Testis (tissue), 3 donors: ENCODE measurements around the gene MRM1. TPM values are rescaled to one million over a fixed set of nuclear protein-coding genes. Genes with fewer than 3 reads are reported as not detected.
A peak's percentile ranks its signal among the peaks of the same experiment; 100 is the strongest.

Source experiments
- DNase-seq: peaks from one replicate; pipeline ENCODE4 v3.0.0-alpha.2; 2019
- H3K27ac ChIP-seq, 2 donors: fragments of 200-600 bp; sonication (generic); one replicate each; pipeline ENCODE4 v1.5.1; 2019
- H3K27me3 ChIP-seq: fragments of 200-600 bp; sonication (generic); one replicate; pipeline ENCODE4 v1.5.1; 2019
- H3K36me3 ChIP-seq: fragments of 200-600 bp; sonication (generic); one replicate; pipeline ENCODE4 v1.5.1; 2017; ENCODE audit warnings: low read depth; ENCODE audit errors: missing control alignments
- H3K4me1 ChIP-seq: fragments of 200-600 bp; sonication (generic); one replicate; pipeline ENCODE4 v1.5.1; 2019
- H3K4me3 ChIP-seq, 2 donors: fragments of 200-600 bp; sonication (generic); one replicate each; pipeline ENCODE4 v1.5.1; 2017 to 2019
- H3K9me3 ChIP-seq: fragments of 200-600 bp; sonication (generic); one replicate; pipeline ENCODE4 v1.5.1; 2017
- POLR2A ChIP-seq: fragments of 450-650 bp; IDR thresholded peaks from one replicate; pipeline ENCODE4 v1.6.1; 2017; ENCODE audit warnings: antibody characterized with exemption, mild to moderate bottlenecking, moderate library complexity
- WGBS, 2 donors: methylation state at CpG; one replicate each; pipeline ENCODE4 v1.1.5; 2018; 5-methylcytosine and 5-hydroxymethylcytosine counted together
- intact Hi-C: fragments of 100-400 bp; cut with DNase I; formaldehyde crosslinking; loops from one replicate; pipeline ENCODE4 v1.15.1; 2023; ENCODE audit warnings: low total_unique reads
- polyA plus RNA-seq: library from polyadenylated mRNA; stranded (reverse); fragments of 350-450 nt; fragmentation: Illumina TruSeq; extraction: RNeasy Lipid Tissue Mini Kit (QIAGEN cat#74804); gene quantifications from one replicate; pipeline ENCODE4 v1.2.3, GENCODE V29; 2014; ENCODE audit warnings: low read depth, low replicate concordance; ENCODE audit not compliant: insufficient read depth
- total RNA-seq, 2 donors: library from RNA; depleted of rRNA; stranded (reverse); fragments of >200 nt; gene quantifications; one replicate each; pipeline ENCODE4 v1.2.3, GENCODE V29; 2016
- TF ChIP-seq, protein P1 (sequence below), 3 experiments: fragments of 450-650 bp in 2 of 3; fragments of 200-600 bp in 1 of 3; sonication (generic) in 1 of 3; IDR thresholded peaks; one replicate each; pipeline ENCODE4 v1.5.1; 2016 to 2019; ENCODE audit warnings: antibody characterized with exemption in 3 of 3, mild to moderate bottlenecking in 2 of 3, moderate library complexity in 1 of 3

MRM1 gene
- total and polyA plus RNA-seq, 3 donors from 2014 or later, result 4.4 to 8.1 (median 7.6) TPM

DNA sequence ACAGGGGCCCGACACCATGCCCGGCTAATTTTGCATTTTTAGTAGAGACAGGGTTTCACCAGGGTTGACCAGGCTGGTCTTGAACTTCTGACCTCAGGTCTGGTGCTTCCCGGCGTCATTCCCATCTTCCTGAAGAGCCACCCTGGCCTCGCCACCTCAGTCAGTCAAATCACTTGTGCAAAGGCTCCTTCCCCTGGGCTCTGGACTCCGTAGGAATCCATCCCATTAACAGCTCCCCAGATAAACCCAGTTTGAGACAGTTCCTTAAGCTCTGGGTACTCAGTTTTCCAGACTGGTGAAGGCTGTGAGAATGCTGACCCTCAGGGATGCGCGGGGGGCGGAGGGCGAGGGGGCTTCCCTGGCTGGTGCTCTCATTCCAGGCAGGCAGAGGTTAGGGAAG, 39.5 kb downstream of the MRM1 start:
- Histone ChIP-seq H3K4me3 (no peak overlapping the region), H3K4me1 (peaks cover 5% of the 10 kb centered on the region), H3K27ac (no peak overlapping the region), H3K27me3 (no peaks in the 10 kb centered on the region), H3K36me3 (no peaks in the 10 kb centered on the region), H3K9me3 (no peaks in the 10 kb centered on the region)
- 42 to 54% methylated on average over 10 of the region's 10 CpGs for WGBS, 2 donors
- TF ChIP-seq POLR2A, result no peak
- TF ChIP-seq, protein P1, sequence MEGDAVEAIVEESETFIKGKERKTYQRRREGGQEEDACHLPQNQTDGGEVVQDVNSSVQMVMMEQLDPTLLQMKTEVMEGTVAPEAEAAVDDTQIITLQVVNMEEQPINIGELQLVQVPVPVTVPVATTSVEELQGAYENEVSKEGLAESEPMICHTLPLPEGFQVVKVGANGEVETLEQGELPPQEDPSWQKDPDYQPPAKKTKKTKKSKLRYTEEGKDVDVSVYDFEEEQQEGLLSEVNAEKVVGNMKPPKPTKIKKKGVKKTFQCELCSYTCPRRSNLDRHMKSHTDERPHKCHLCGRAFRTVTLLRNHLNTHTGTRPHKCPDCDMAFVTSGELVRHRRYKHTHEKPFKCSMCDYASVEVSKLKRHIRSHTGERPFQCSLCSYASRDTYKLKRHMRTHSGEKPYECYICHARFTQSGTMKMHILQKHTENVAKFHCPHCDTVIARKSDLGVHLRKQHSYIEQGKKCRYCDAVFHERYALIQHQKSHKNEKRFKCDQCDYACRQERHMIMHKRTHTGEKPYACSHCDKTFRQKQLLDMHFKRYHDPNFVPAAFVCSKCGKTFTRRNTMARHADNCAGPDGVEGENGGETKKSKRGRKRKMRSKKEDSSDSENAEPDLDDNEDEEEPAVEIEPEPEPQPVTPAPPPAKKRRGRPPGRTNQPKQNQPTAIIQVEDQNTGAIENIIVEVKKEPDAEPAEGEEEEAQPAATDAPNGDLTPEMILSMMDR (IDR thresholded peaks at IDR 0.05), result no peak
- DNase-seq, result no peak
- intact Hi-C loops, result no loop called here

DNA sequence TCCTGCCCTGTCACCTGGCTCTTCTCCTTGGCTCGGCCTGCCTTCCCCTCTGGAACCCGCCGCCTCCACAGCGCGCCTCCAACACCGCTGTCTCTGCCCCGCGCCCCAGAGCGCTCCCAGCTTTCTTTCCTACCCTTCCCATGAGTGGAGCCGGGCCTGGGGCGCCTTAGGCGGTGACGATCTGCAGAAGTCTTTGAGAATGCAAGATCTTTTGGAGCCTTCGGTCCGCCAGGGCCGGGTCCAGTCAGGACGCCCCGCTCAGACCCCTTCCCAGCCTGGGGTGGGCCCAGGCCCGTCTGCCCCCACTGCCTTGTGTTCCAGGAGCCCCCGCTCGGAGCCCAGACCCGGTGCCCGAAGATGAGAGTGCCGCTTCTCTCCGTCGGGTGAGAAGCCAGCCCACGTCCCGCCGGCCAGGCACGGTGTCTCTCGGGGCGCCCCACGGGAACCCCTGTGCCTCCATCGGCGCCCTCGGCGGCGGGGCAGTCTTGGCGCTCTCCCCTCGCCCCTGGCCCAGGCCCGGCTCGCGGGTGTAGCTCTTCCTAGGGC, 40.0 kb downstream of the MRM1 start:
- no peak for DNase-seq
- H3K27ac ChIP-seq, result no peak overlapping the region
- peaks cover 5% of the 10 kb centered on the region for H3K4me1 ChIP-seq
- no peak for TF ChIP-seq POLR2A
- 2% methylated on average over 23 to 41 of the region's 43 CpGs for WGBS, 2 donors
- H3K36me3 ChIP-seq, result no peaks in the 10 kb centered on the region
- intact Hi-C loops, result no loop called here
- peak overlapping the region; percentile 37 for H3K4me3 ChIP-seq
- H3K27me3 ChIP-seq, result no peaks in the 10 kb centered on the region
- H3K9me3 ChIP-seq, result no peaks in the 10 kb centered on the region

DNA sequence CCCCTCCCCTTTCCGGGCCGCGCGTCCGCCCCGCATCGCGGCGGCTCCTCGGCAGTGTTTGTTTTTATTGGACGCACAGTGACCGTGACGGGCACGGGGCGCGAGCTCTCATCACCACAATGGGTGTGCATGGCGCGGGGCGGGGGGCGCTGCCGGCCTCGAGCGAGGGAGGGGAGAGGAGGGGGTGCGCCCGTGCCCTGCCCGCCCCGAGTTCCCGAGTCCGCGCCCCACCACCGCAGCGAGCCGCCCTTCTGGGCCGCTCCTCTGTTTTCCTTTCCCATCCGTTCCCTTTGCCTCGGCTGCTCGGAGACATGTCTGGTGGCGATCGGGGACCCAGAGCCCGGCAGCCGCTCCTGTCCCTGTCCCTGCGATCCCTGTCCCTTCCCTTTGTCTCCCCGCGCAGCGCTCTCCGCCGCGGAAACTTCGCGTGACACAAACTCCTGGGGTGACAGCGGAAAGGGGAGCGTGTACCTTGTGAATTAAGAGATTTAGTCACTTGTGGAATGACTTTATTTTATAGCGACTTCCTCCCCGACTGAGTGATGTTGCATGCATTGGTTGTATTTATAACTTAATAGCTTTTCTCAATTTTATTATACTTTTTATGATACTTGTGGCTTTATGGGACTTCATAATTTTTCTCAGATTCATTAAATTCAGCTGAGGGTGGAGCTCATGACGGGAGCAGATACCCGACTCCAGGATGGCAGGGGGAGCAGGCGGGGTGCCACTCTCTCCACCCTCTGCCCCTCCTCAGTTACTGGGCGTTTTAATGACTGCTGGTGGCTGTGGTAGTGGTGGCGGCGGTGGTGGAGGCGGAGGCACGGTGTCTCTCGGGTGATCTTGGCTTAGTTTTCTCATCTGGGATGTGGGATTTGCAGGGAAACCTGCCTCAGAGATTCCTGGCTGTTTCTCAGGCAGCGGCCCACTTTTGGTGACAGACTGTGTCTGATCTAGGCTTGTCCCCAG, 40.8 kb downstream of the MRM1 start:
- DNase-seq, result no peak
- intact Hi-C loops, result no loop called here
- Histone ChIP-seq H3K4me1 (peaks cover 5% of the 10 kb centered on the region), H3K27me3 (no peaks in the 10 kb centered on the region), H3K27ac (no peak overlapping the region), H3K36me3 (no peaks in the 10 kb centered on the region), H3K9me3 (no peaks in the 10 kb centered on the region), H3K4me3 (peak overlapping the region; percentile 37)
- TF ChIP-seq, protein P1 (IDR thresholded peaks at IDR 0.05), result no peak
- no peak for TF ChIP-seq POLR2A
- 8 to 10% methylated on average over 35 to 64 of the region's 64 CpGs for WGBS, 2 donors

DNA sequence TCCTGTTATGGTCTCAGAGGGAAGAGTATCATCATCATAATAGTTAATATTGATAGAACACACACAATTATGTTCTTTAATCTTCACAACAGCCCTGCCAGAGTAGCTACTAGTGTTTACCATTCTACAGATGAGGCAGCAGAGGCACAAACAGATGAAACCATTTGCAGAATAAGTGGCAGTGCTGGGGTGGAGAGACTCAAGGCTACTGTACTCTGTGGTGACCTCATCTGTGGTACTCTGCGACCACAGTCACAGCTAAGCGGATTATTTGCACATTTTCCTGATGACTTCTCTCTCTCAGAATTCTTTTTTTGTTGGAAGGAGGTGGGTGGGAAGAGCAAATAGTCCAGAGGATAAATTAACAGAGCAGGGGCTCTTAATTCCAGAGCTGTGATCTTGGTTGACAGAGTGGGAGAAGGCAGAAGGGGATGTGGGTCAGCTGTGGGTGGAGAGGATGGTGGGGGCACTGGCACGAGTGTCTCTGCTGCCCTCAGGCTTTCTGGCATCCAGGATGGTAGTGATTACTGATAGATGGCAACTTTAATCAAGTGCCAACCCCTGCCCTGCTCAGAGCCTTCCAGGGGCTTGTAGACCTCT, 41.8 kb downstream of the MRM1 start:
- Histone ChIP-seq H3K27ac (no peak overlapping the region), H3K27me3 (no peaks in the 10 kb centered on the region), H3K4me1 (peaks cover 5% of the 10 kb centered on the region), H3K9me3 (no peaks in the 10 kb centered on the region), H3K4me3 (no peak overlapping the region), H3K36me3 (no peaks in the 10 kb centered on the region)
- WGBS, 2 donors, result 79 to 85% methylated on average over 3 of the region's 3 CpGs
- DNase-seq, result no peak
- no peak for TF ChIP-seq POLR2A
- TF ChIP-seq, protein P1 (IDR thresholded peaks at IDR 0.05), result no peak
- intact Hi-C loops, result no loop called here

DNA sequence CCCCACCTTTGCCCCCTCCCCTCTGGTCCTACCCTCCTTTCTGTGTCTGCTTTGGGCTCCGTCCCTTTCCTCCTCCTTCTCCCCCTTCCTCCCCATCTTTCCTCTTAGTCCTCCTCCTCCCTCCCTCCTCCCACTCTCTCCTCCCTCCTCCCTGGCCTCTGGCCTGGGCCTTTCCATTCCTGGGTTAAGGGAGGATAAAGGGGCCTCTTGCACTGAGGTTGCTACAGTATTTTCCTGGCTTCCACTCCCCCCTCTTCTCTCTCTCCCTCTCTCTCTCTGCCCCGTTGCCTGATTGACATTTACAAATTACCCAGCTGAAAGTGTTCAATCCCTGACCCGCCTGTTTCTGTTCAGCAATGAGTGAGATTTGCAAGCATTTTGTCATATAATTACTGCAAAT, 44.0 kb downstream of the MRM1 start:
- Histone ChIP-seq H3K4me3 (no peak overlapping the region), H3K4me1 (peaks cover 5% of the 10 kb centered on the region), H3K27ac (no peak overlapping the region), H3K9me3 (no peaks in the 10 kb centered on the region), H3K27me3 (no peaks in the 10 kb centered on the region), H3K36me3 (no peaks in the 10 kb centered on the region)
- TF ChIP-seq POLR2A, result no peak
- TF ChIP-seq, protein P1 (IDR thresholded peaks at IDR 0.05), result no peak
- intact Hi-C loops, result no loop called here
- DNase-seq, result no peak
- whole genome bisulfite sequencing, 2 donors, result 71 to 75% methylated on average over 3 of the region's 3 CpGs
